Measurements from ENCODE around the gene PTPRG.
"Not testable (repeated sequence)": the region's sequence is repeated elsewhere in the genome, so short reads cannot be mapped to it uniquely, and the experiment has no call there.

Gene PTPRG

DNA sequence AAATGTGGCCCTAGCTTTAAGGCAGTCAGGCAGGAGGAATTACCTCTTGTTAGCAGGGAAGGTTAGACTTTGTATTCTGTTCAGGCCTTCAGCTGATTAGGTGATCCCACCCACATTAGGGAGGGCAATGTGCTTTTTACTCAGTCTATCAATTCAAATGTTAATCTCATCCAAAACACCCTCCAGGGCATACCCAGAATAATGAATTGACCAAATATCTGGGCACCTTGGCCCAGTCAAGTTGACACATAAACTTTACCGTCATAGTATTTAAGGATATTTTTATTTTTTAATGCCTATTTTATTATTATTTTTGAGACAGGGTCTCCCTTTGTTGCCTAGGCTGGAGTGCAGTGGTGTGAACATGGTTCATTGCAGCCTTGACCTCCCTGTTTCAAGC, 146.1 kb downstream of the PTPRG start:
- Histone ChIP-seq H3K9ac (ENCODE audit: low read depth, low read length) (no peak overlapping the region), H3K27ac (ENCODE audit: low read depth, low read length) (no peak overlapping the region), H3K4me3 (ENCODE audit: low read length) (no peak overlapping the region), H3K4me1 (ENCODE audit: insufficient read depth, low read length) (peaks cover 49% of the 10 kb centered on the region), H3K27me3 (ENCODE audit: insufficient read depth, low read length) (no peaks in the 10 kb centered on the region), H3K9me3 (ENCODE audit: insufficient read depth, low read depth, low read length) (no peaks in the 10 kb centered on the region), H3K36me3 (ENCODE audit: insufficient read depth, low read length) (no peaks in the 10 kb centered on the region)
- WGBS: no CpG with 5 or more reads among the region's 1 CpG

DNA sequence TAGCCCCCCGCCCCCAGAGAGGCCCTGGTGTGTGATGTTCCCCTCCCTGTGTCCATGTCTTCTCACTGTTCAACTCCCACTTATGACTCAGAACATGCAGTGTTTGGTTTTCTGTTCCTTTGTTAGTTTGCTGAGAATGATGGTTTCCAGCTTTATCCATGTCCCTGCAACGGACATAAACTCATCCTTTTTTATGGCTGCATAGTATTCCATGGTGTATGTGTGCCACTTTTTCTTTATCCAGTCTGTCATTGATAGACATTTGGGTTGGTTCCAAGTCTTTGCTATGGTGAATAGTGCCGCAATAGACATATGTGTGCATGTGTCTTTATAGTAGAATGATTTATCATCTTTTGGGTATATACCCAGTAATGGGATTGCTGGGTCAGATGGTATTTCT, 149.5 kb downstream of the PTPRG start:
- not testable (repeated sequence) for H3K4me3 ChIP-seq (ENCODE audit: low read length); H3K9ac ChIP-seq (ENCODE audit: low read depth, low read length); H3K27ac ChIP-seq (ENCODE audit: low read depth, low read length); H3K27me3 ChIP-seq (ENCODE audit: insufficient read depth, low read length); H3K36me3 ChIP-seq (ENCODE audit: insufficient read depth, low read length); H3K9me3 ChIP-seq (ENCODE audit: insufficient read depth, low read depth, low read length)
- 87% methylated on average over 3 of the region's 3 CpGs for WGBS
- peaks cover 21% of the 10 kb centered on the region for H3K4me1 ChIP-seq (ENCODE audit: insufficient read depth, low read length)

DNA sequence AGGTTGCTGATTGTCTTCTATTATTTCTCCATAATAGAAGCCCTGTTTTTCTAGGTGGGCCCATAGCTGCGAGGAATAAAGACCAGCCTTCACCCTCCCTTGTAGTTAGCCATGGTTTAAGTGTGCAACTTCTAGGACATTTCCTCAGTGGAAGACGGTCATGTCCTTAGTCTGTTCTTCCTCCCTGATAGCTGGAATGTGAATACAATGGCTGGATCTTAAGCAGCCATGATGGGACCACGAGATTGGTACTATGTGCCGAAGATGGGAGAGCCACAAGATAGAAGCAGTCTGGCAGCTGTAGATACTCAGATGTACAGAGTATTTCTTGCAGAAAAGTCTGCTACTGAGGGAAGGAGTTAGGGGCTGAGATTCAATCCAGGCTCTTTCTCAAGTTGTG, 152.9 kb downstream of the PTPRG start:
- Histone ChIP-seq H3K9ac (ENCODE audit: low read depth, low read length) (no peak overlapping the region), H3K4me3 (ENCODE audit: low read length) (no peak overlapping the region), H3K27ac (ENCODE audit: low read depth, low read length) (no peak overlapping the region), H3K27me3 (ENCODE audit: insufficient read depth, low read length) (no peaks in the 10 kb centered on the region), H3K9me3 (ENCODE audit: insufficient read depth, low read depth, low read length) (no peaks in the 10 kb centered on the region), H3K4me1 (ENCODE audit: insufficient read depth, low read length) (peaks cover 26% of the 10 kb centered on the region), H3K36me3 (ENCODE audit: insufficient read depth, low read length) (no peaks in the 10 kb centered on the region)
- 93% methylated on average over 4 of the region's 4 CpGs for WGBS

DNA sequence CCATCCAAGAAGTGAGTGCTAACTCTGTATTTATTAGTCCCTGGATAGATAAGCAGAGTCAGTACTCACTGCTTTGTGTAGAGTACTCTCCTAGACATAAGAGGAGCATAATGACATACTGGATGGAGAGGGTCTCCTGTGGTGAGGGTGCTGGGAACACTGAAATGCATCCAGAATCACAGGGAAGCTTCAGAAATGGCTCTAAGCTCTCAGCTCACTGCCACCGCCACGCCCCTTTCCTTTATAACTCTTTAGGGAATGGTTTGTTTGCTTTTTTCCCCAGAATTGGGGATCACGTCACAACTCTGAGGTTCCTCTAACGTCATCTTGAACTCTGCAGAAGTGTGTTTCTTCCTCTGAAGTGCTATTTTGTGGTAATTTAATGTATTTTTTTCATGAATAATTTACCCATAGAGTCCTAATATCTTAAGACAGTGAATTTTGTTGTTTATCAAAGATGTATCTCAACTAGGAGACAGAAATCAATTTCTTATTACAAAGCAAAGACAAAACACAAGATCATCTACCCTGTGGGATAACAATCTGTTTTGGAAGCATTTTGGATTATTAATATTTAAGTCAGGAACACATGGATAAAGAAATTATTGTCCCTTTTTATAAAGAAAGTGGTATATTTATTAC, 154.6 kb downstream of the PTPRG start:
- Histone ChIP-seq H3K9me3 (ENCODE audit: insufficient read depth, low read depth, low read length) (no peaks in the 10 kb centered on the region), H3K9ac (ENCODE audit: low read depth, low read length) (no peak overlapping the region), H3K4me3 (ENCODE audit: low read length) (no peak overlapping the region), H3K27ac (ENCODE audit: low read depth, low read length) (no peak overlapping the region), H3K27me3 (ENCODE audit: insufficient read depth, low read length) (no peaks in the 10 kb centered on the region), H3K36me3 (ENCODE audit: insufficient read depth, low read length) (no peaks in the 10 kb centered on the region), H3K4me1 (ENCODE audit: insufficient read depth, low read length) (peaks cover 25% of the 10 kb centered on the region)
- WGBS: 82% methylated on average over 4 of the region's 4 CpGs

DNA sequence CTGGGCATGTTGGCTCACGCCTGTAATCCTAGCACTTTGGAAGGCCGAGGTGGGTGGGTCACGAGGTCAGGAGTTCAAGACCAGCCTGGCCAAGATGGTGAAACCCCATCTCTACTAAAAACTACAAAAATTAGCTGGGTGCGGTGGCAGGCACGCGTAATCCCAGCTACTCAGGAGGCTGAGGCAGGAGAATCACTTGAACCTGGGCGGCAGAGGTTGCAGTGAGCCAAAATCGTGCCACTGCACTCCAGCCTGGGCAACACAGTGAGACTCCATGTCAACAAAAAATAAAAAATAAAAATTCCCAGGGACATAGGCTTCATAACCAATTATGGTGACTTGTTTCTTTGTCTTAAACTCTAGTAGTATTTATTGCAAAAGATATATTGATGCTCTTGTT, 155.3 kb downstream of the PTPRG start:
- H3K9me3 ChIP-seq (ENCODE audit: insufficient read depth, low read depth, low read length); H3K36me3 ChIP-seq (ENCODE audit: insufficient read depth, low read length); H3K27ac ChIP-seq (ENCODE audit: low read depth, low read length); H3K9ac ChIP-seq (ENCODE audit: low read depth, low read length); H3K4me3 ChIP-seq (ENCODE audit: low read length); H3K27me3 ChIP-seq (ENCODE audit: insufficient read depth, low read length): not testable (repeated sequence)
- H3K4me1 ChIP-seq (ENCODE audit: insufficient read depth, low read length): peaks cover 25% of the 10 kb centered on the region
- 95% methylated on average over 8 of the region's 8 CpGs for WGBS

DNA sequence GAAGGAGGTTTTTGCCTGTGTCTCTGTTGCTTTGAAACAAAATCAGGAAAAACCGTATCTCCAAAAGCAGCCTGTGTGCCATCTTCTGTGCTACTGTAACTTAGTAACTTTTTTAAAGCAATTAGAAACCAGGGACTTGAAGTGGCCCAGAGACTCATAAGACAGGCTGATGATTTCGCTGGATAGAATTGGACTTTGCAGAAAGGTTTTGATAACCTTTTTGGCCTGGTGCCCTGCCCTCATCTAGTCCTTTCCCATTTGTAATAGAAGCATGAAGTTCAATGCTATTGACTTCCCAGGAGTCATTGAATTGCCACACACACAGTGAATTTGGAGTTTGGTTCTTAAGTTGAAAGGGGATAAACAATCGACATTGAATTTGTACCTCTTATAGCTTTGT, 157.2 kb downstream of the PTPRG start:
- 89% methylated on average over 3 of the region's 3 CpGs for WGBS
- Histone ChIP-seq H3K27ac (ENCODE audit: low read depth, low read length) (no peak overlapping the region), H3K27me3 (ENCODE audit: insufficient read depth, low read length) (no peaks in the 10 kb centered on the region), H3K4me1 (ENCODE audit: insufficient read depth, low read length) (peaks cover 18% of the 10 kb centered on the region), H3K4me3 (ENCODE audit: low read length) (no peak overlapping the region), H3K9me3 (ENCODE audit: insufficient read depth, low read depth, low read length) (no peaks in the 10 kb centered on the region), H3K9ac (ENCODE audit: low read depth, low read length) (no peak overlapping the region), H3K36me3 (ENCODE audit: insufficient read depth, low read length) (no peaks in the 10 kb centered on the region)

DNA sequence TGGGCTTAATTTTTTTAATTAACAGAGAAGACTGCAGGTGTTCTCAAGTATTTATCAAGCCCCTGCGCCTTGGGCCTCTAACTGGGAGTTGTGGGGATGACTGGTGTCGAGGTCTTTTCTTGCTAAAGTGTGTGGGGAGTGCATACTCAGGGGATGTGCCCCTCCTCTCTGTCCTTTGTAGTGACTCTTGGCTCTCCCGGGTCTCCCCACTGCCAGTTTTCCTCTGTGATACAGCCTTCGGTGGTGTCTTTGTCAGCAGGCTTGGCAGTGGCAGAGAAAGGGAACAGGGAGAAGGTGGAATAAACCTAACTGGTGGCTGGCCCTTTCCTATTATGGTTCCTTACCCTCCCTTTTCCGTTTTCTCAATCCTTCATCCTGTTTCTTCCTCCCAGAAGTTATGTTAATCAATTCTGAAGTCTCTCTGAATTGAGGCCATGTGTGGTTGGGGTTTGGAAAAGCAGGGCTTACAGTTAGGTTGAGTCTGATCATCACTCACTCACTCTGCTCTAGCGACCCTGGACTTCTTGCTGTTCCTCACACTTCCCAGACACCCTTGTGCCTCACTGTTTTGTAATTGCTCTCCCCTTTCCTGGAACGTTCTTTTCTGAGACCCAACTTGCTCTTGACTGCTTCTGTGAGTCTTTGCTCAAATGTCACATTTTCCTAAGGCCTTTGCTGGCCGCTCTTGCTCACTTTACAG, 158.1 kb downstream of the PTPRG start:
- 65% methylated on average over 8 of the region's 8 CpGs for WGBS
- peaks cover 21% of the 10 kb centered on the region for H3K4me1 ChIP-seq (ENCODE audit: insufficient read depth, low read length)

DNA sequence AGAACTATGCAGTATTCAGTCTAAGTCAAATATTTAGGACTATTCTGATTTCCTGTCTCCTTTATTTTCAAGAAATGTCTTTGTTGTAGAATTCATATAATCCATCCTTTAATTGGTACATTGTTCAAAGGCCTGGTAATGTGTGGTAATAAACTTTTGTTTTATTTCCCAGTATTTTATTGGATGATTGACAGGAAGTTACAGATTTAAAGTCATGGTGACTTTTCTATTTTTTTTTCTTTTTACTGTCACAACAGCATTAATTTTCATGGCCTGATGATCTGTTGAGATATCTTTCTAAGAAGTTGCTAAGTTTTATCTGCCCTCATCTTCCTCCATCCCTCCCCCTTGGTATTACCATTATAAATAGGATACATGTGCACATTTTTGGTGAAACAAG, 161.7 kb downstream of the PTPRG start:
- Histone ChIP-seq H3K9me3 (ENCODE audit: insufficient read depth, low read depth, low read length) (no peaks in the 10 kb centered on the region), H3K27ac (ENCODE audit: low read depth, low read length) (no peak overlapping the region), H3K4me3 (ENCODE audit: low read length) (no peak overlapping the region), H3K36me3 (ENCODE audit: insufficient read depth, low read length) (no peaks in the 10 kb centered on the region), H3K27me3 (ENCODE audit: insufficient read depth, low read length) (no peaks in the 10 kb centered on the region), H3K4me1 (ENCODE audit: insufficient read depth, low read length) (peaks cover 42% of the 10 kb centered on the region), H3K9ac (ENCODE audit: low read depth, low read length) (no peak overlapping the region)

More for the DNA sequence above, 158.1 kb downstream of the PTPRG start:
- Histone ChIP-seq H3K27ac (ENCODE audit: low read depth, low read length) (peak overlapping the region; percentile 11; the same call in 1 of the 2 replicates), H3K27me3 (ENCODE audit: insufficient read depth, low read length) (no peaks in the 10 kb centered on the region), H3K9ac (ENCODE audit: low read depth, low read length) (no peak overlapping the region), H3K4me3 (ENCODE audit: low read length) (no peak overlapping the region), H3K9me3 (ENCODE audit: insufficient read depth, low read depth, low read length) (no peaks in the 10 kb centered on the region), H3K36me3 (ENCODE audit: insufficient read depth, low read length) (no peaks in the 10 kb centered on the region)

DNA sequence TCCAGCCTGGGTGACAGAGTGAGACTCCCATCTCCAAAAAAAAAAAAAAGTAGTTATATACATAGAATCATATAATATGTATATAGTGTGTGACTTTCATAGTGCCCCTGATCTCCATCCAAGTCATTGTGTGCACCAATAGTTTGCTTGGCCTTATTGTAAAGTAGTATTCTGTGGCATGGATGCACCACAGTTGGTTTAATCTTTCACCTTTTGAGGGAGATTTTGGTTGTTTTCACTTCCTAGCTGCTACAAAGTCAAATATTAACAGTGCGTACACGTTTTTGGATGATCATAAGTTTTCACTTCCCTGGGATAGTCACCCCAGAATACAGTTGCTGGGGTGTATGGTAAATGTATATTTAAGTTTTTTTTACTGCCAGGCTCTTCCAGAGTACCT, 162.8 kb downstream of the PTPRG start:
- Histone ChIP-seq H3K27me3 (ENCODE audit: insufficient read depth, low read length) (no peaks in the 10 kb centered on the region), H3K4me1 (ENCODE audit: insufficient read depth, low read length) (peaks cover 36% of the 10 kb centered on the region), H3K9me3 (ENCODE audit: insufficient read depth, low read depth, low read length) (no peaks in the 10 kb centered on the region), H3K9ac (ENCODE audit: low read depth, low read length) (no peak overlapping the region), H3K4me3 (ENCODE audit: low read length) (no peak overlapping the region), H3K36me3 (ENCODE audit: insufficient read depth, low read length) (no peaks in the 10 kb centered on the region), H3K27ac (ENCODE audit: low read depth, low read length) (no peak overlapping the region)
- WGBS: 100% methylated on average over 2 of the region's 2 CpGs

DNA sequence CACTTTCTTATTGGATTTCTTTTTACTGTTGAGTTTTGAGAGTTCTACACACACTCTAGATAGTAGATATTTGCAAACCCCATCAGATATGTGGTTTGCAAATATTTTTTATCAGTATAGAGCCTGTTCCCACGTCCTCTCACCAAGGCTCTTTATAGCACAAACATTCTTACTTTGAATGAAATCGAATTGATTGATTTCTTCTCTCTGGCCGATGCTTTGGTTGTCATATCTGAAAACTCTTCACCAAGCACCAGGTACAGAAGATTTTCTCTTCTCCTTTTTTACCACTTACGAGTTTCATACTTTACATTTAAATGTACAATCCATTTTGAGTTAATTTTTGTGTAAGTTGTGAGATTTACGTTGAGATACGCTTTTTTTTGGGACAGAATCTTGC, 163.4 kb downstream of the PTPRG start:
- H3K9ac ChIP-seq (ENCODE audit: low read depth, low read length): no peak overlapping the region
- H3K27ac ChIP-seq (ENCODE audit: low read depth, low read length): 0 out of 2 replicates have a peak overlapping the region, but pooled peaks have one; percentile 16
- H3K27me3 ChIP-seq (ENCODE audit: insufficient read depth, low read length): no peaks in the 10 kb centered on the region
- H3K4me1 ChIP-seq (ENCODE audit: insufficient read depth, low read length): peaks cover 36% of the 10 kb centered on the region
- H3K36me3 ChIP-seq (ENCODE audit: insufficient read depth, low read length): no peaks in the 10 kb centered on the region
- H3K4me3 ChIP-seq (ENCODE audit: low read length): no peak overlapping the region
- WGBS: 94% methylated on average over 5 of the region's 6 CpGs
- H3K9me3 ChIP-seq (ENCODE audit: insufficient read depth, low read depth, low read length): no peaks in the 10 kb centered on the region

DNA sequence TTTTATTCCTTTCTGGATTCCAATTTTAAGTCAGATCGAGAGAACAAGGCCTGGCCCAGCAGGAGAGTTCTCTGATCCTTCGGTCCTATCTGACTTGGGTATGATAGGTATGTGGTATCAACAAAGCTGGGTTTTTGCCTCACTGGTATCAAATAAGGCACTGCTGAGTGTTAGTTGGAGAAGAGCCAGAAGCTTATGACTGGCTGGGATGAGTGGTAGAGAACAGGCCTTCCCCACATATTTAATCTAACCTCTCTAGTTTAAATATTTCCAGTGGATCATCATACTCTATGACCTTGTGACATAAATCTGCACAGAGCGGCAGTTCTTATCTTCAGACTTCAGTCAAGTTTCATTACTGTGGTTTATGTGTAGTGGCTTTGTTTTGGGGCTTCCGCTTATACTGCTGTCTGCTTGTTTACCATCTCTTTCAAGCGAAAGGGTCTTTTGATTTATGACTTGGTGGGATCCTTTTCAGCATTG, 164.5 kb downstream of the PTPRG start:
- Histone ChIP-seq H3K9me3 (ENCODE audit: insufficient read depth, low read depth, low read length) (no peaks in the 10 kb centered on the region), H3K9ac (ENCODE audit: low read depth, low read length) (no peak overlapping the region), H3K27me3 (ENCODE audit: insufficient read depth, low read length) (no peaks in the 10 kb centered on the region), H3K27ac (ENCODE audit: low read depth, low read length) (0 out of 2 replicates have a peak overlapping the region, but pooled peaks have one; percentile 16), H3K4me1 (ENCODE audit: insufficient read depth, low read length) (peaks cover 47% of the 10 kb centered on the region), H3K36me3 (ENCODE audit: insufficient read depth, low read length) (no peaks in the 10 kb centered on the region), H3K4me3 (ENCODE audit: low read length) (no peak overlapping the region)
- WGBS: 72% methylated on average over 5 of the region's 5 CpGs

All from HUES64 (cell line).